Hepatocyte (in vitro differentiated cells): ENCODE data around the gene HMOX1. TPM values are rescaled to one million over a fixed set of nuclear protein-coding genes. Genes with fewer than 3 reads are reported as not detected.
A peak's percentile ranks its signal among the peaks of the same experiment; 100 is the strongest.

Source experiments
- DNase-seq: peaks from one replicate; pipeline ENCODE4 v3.0.0-alpha.2; 2016; ENCODE audit warnings: low spot score
- H2AFZ ChIP-seq: fragments of 200-600 bp; sonication (generic); 2 replicates; pipeline ENCODE4 v1.6.0; 2016; ENCODE audit warnings: antibody characterized with exemption, mild to moderate bottlenecking
- H3K27ac ChIP-seq: fragments of 200-600 bp; sonication (generic); 2 replicates; pipeline ENCODE4 v1.5.1; 2016; ENCODE audit warnings: mild to moderate bottlenecking
- H3K27me3 ChIP-seq: fragments of 200-600 bp; sonication (generic); 2 replicates; pipeline ENCODE4 v1.6.1; 2016
- H3K36me3 ChIP-seq: fragments of 200-600 bp; sonication (generic); replicated peaks from 2 replicates; pipeline ENCODE4 v1.5.1; 2016; ENCODE audit warnings: low read depth; ENCODE audit not compliant: insufficient read depth
- H3K4me1 ChIP-seq: fragments of 200-600 bp; sonication (generic); 2 replicates; pipeline ENCODE4 v1.5.1; 2016; ENCODE audit warnings: mild to moderate bottlenecking, moderate library complexity; ENCODE audit not compliant: insufficient read depth
- H3K4me2 ChIP-seq: fragments of 200-600 bp; sonication (generic); 2 replicates; pipeline ENCODE4 v1.6.0; 2016
- H3K4me3 ChIP-seq: fragments of 200-600 bp; sonication (generic); 2 replicates; pipeline ENCODE4 v1.5.1; 2016; ENCODE audit warnings: mild to moderate bottlenecking
- H3K79me2 ChIP-seq: fragments of 200-600 bp; sonication (generic); 2 replicates; pipeline ENCODE4 v1.6.0; 2017; ENCODE audit warnings: mild to moderate bottlenecking
- H3K9me2 ChIP-seq: fragments of 200-600 bp; sonication (generic); replicated peaks from 2 replicates; pipeline ENCODE4 v1.6.0; 2017; ENCODE audit warnings: mild to moderate bottlenecking; ENCODE audit not compliant: insufficient read depth
- H3K9me3 ChIP-seq: fragments of 200-600 bp; sonication (generic); 2 replicates; pipeline ENCODE4 v1.5.1; 2016; ENCODE audit warnings: low read depth, mild to moderate bottlenecking
- H4K20me1 ChIP-seq: fragments of 200-600 bp; sonication (generic); 2 replicates; pipeline ENCODE4 v1.6.0; 2016; ENCODE audit warnings: mild to moderate bottlenecking; ENCODE audit not compliant: insufficient read depth, poor library complexity, severe bottlenecking
- CTCF ChIP-seq: fragments of 200-600 bp; sonication (generic); IDR thresholded peaks from 2 replicates; pipeline ENCODE4 v1.5.1; 2016; ENCODE audit warnings: antibody characterized with exemption, mild to moderate bottlenecking; ENCODE audit not compliant: poor library complexity
- EZH2 ChIP-seq: fragments of 200-600 bp; sonication (generic); IDR thresholded peaks from 2 replicates; pipeline ENCODE4 v1.6.1; 2016; ENCODE audit warnings: antibody characterized with exemption, mild to moderate bottlenecking, borderline replicate concordance
- EZH2phosphoT487 ChIP-seq: fragments of 200-600 bp; sonication (generic); IDR thresholded peaks from one replicate; pipeline ENCODE4 v1.6.1; 2018; ENCODE audit warnings: antibody characterized with exemption, mild to moderate bottlenecking, low read depth, moderate library complexity; ENCODE audit not compliant: unreplicated experiment, severe bottlenecking
- WGBS: methylation state at CpG from one replicate; pipeline ENCODE4 v1.1.6; 2016; ENCODE audit warnings: low lambda C conversion rate; ENCODE audit errors: missing lambda C conversion rate; 5-methylcytosine and 5-hydroxymethylcytosine counted together
- polyA plus RNA-seq: library from polyadenylated mRNA; unstranded; fragments of >200 nt; fragmentation: Nextera tagmentation; extraction: Ambion mirVana; gene quantifications from 2 replicates; pipeline ENCODE4 v1.2.1, GENCODE V29; 2016
- total RNA-seq: library from RNA; depleted of rRNA; stranded (reverse); fragments of >200 nt; gene quantifications from 2 replicates; pipeline ENCODE4 v1.2.3, GENCODE V29; 2014

Gene HMOX1
- total and polyA plus RNA-seq, 2 experiments from 2014 or later: 43.8 to 58.6 TPM

- 77% methylated on average over 2 of the region's 2 CpGs for WGBS
- Histone ChIP-seq H4K20me1 (no peaks in the 10 kb centered on the region), H3K27me3 (no peaks in the 10 kb centered on the region), H3K9me3 (no peaks in the 10 kb centered on the region), H3K4me2 (no peak overlapping the region), H3K4me1 (peaks cover 4% of the 10 kb centered on the region), H2AFZ (no peak overlapping the region), H3K36me3 (no peaks in the 10 kb centered on the region), H3K27ac (no peak overlapping the region), H3K9me2 (no peaks in the 10 kb centered on the region), H3K4me3 (no peak overlapping the region), H3K79me2 (no peaks in the 10 kb centered on the region)
- TF ChIP-seq EZH2phosphoT487: no peak
- TF ChIP-seq CTCF: no peak
- TF ChIP-seq EZH2: no peak
- DNase-seq: no peak
Observed at GRCh38 chr22:35369996-35370395, 10.9 kb upstream of the HMOX1 start.

GRCh38 chr22:35373781-35374180 is 7.1 kb upstream of the HMOX1 start:
- no peaks in the 10 kb centered on the region for H3K36me3 ChIP-seq
- no peaks in the 10 kb centered on the region for H4K20me1 ChIP-seq
- H3K9me3 ChIP-seq: no peaks in the 10 kb centered on the region
- no peak for DNase-seq
- TF ChIP-seq CTCF (no peak), EZH2phosphoT487 (no peak), EZH2 (no peak)
- peaks cover 31% of the 10 kb centered on the region for H3K4me1 ChIP-seq
- H3K4me3 ChIP-seq: no peak overlapping the region
- H3K27me3 ChIP-seq: no peaks in the 10 kb centered on the region
- no peaks in the 10 kb centered on the region for H3K79me2 ChIP-seq
- H3K4me2 ChIP-seq: no peak overlapping the region
- no peaks in the 10 kb centered on the region for H3K9me2 ChIP-seq
- 66% methylated on average over 6 of the region's 6 CpGs for WGBS
- no peak overlapping the region for H2AFZ ChIP-seq
- H3K27ac ChIP-seq: no peak overlapping the region

- TF ChIP-seq EZH2phosphoT487 (no peak), EZH2 (no peak), CTCF (no peak)
- DNase-seq: no peak
- no peak overlapping the region for H3K4me3 ChIP-seq
- peak overlapping the region; percentile 2 for H3K27ac ChIP-seq
- H3K27me3 ChIP-seq: no peaks in the 10 kb centered on the region
- H2AFZ ChIP-seq: no peak overlapping the region
- H3K79me2 ChIP-seq: no peaks in the 10 kb centered on the region
- no peaks in the 10 kb centered on the region for H3K9me3 ChIP-seq
- peaks cover 37% of the 10 kb centered on the region for H3K4me1 ChIP-seq
- H3K9me2 ChIP-seq: no peaks in the 10 kb centered on the region
- 86% methylated on average over 3 of the region's 3 CpGs for WGBS
- H4K20me1 ChIP-seq: no peaks in the 10 kb centered on the region
- no peaks in the 10 kb centered on the region for H3K36me3 ChIP-seq
- no peak overlapping the region for H3K4me2 ChIP-seq
Observed at GRCh38 chr22:35375031-35375430, 5.9 kb upstream of the HMOX1 start.

GRCh38 chr22:35375526-35375925 is 5.4 kb upstream of the HMOX1 start:
- peak overlapping the region; percentile 2 for H3K27ac ChIP-seq
- H4K20me1 ChIP-seq: no peaks in the 10 kb centered on the region
- no peak for DNase-seq
- H3K4me1 ChIP-seq: peaks cover 42% of the 10 kb centered on the region
- H3K9me2 ChIP-seq: no peaks in the 10 kb centered on the region
- no peaks in the 10 kb centered on the region for H3K9me3 ChIP-seq
- H3K36me3 ChIP-seq: no peaks in the 10 kb centered on the region
- H3K27me3 ChIP-seq: no peaks in the 10 kb centered on the region
- no peak for TF ChIP-seq CTCF
- TF ChIP-seq EZH2: no peak
- TF ChIP-seq EZH2phosphoT487: no peak
- no peaks in the 10 kb centered on the region for H3K79me2 ChIP-seq
- H3K4me2 ChIP-seq: no peak overlapping the region
- no peak overlapping the region for H2AFZ ChIP-seq
- H3K4me3 ChIP-seq: no peak overlapping the region
- WGBS: 63% methylated on average over 8 of the region's 8 CpGs
